ENCODE results near the gene TFPT. TPM values are rescaled to one million over a fixed set of nuclear protein-coding genes. Genes with fewer than 3 reads are reported as not detected.

The TFPT gene
- total RNA-seq, 2 experiments from 2014 or later = 27.7 to 28.1 TPM

- TF ChIP-seq CTCF (IDR thresholded peaks at IDR 0.05) = no peak
- H3K9me3 Mint-ChIP-seq = no peaks in the 10 kb centered on the region
- no peak overlapping the region for H3K4me3 Mint-ChIP-seq
- peak overlapping the region; percentile 84 for H3K27ac Mint-ChIP-seq
- ATAC-seq = no peak
- H3K36me3 Mint-ChIP-seq (ENCODE audit: low read depth) = peaks cover 47% of the 10 kb centered on the region
- no peak for DNase-seq
- intact Hi-C loops (cut with micrococcal nuclease) = no loop called here
- peaks cover 32% of the 10 kb centered on the region for H3K4me1 Mint-ChIP-seq (ENCODE audit: low read depth)
- H3K27me3 Mint-ChIP-seq = no peaks in the 10 kb centered on the region
- ChIA-PET POLR2A (interaction anchor here (1.1 to 2.7 kb wide), 4 partner anchors 10 to 38 kb away, joined by 3 to 10 read pairs (median 4); partner anchors contain the start of genes PRPF31 and TFPT), CTCF (no interaction called here)
Measured at GRCh38 chr19:54153731-54154326, 38.4 kb upstream of the TFPT start.

DNA sequence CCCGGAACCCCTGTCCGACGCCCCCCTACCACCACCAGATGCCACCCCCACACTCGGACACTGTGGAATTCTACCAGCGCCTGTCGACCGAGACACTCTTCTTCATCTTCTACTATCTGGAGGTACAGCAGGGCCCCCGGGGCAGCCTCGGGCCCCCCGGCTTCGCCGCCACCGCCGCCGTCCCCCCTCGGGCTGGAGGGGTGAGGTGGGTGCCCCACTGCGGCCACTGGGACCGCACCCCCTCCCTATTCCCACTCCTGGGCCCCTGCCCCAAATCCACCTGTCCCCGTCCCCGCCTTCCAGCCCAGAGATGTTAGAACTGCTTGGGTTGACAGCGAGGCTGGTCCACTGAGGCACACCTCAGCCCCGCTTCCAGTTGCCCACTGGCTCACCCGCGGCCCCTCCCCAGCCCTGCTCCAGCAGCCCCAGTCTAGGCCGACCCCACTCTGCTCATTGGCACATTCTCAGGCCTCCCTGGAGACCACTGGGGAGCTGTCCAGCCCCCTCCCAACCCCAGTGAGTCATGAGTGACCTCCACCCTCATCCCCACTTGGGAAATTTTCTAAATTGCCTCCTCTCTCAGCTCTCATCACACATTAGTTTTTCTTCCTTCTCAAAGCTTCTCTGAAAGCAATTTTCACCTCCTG, 37.5 kb upstream of the TFPT start:
- peak overlapping the region; percentile 63 for H3K27ac Mint-ChIP-seq
- H3K27me3 Mint-ChIP-seq = no peaks in the 10 kb centered on the region
- H3K9me3 Mint-ChIP-seq = no peaks in the 10 kb centered on the region
- no peak for ATAC-seq
- ChIA-PET POLR2A (interaction anchor here (0.9 to 2.7 kb wide), 5 partner anchors 10 to 37 kb away, joined by 3 to 10 read pairs (median 4); partner anchors contain the start of genes PRPF31 and TFPT), CTCF (no interaction called here)
- peaks cover 25% of the 10 kb centered on the region for H3K4me1 Mint-ChIP-seq (ENCODE audit: low read depth)
- intact Hi-C loops (cut with micrococcal nuclease) = no loop called here
- no peak overlapping the region for H3K4me3 Mint-ChIP-seq
- no peak for DNase-seq
- H3K36me3 Mint-ChIP-seq (ENCODE audit: low read depth) = peaks cover 47% of the 10 kb centered on the region
- no peak for TF ChIP-seq CTCF (IDR thresholded peaks at IDR 0.05)

DNA sequence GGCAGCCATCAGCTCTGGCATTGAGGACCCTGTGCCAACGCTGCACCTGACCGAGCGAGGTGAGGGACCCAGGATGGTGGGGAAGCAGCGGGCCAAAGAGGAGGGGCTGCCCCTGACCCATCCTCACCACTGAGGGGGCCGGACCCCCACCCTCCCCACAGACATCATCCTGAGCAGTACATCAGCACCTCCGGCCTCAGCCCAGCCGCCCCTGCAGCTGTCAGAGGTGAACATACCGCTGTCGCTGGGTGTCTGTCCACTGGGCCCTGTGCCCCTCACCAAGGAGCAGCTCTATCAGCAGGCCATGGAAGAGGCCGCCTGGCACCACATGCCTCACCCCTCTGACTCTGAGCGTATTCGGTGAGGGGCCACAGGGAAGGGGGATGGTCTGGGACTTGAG, 36.8 kb upstream of the TFPT start:
- intact Hi-C loops (cut with micrococcal nuclease) = no loop called here
- H3K36me3 Mint-ChIP-seq (ENCODE audit: low read depth) = peaks cover 48% of the 10 kb centered on the region
- no peak overlapping the region for H3K4me3 Mint-ChIP-seq
- peaks cover 25% of the 10 kb centered on the region for H3K4me1 Mint-ChIP-seq (ENCODE audit: low read depth)
- CTCF ChIA-PET = no interaction called here
- H3K27ac Mint-ChIP-seq = no peak overlapping the region
- ATAC-seq (no peak), DNase-seq (no peak)
- POLR2A ChIA-PET = interaction anchor here (0.9 to 2.7 kb wide), 3 partner anchors 9 to 14 kb away, joined by 3 to 10 read pairs (median 5); no protein-coding TSS in a partner anchor
- no peaks in the 10 kb centered on the region for H3K9me3 Mint-ChIP-seq
- H3K27me3 Mint-ChIP-seq = no peaks in the 10 kb centered on the region
- TF ChIP-seq CTCF (IDR thresholded peaks at IDR 0.05) = no peak

DNA sequence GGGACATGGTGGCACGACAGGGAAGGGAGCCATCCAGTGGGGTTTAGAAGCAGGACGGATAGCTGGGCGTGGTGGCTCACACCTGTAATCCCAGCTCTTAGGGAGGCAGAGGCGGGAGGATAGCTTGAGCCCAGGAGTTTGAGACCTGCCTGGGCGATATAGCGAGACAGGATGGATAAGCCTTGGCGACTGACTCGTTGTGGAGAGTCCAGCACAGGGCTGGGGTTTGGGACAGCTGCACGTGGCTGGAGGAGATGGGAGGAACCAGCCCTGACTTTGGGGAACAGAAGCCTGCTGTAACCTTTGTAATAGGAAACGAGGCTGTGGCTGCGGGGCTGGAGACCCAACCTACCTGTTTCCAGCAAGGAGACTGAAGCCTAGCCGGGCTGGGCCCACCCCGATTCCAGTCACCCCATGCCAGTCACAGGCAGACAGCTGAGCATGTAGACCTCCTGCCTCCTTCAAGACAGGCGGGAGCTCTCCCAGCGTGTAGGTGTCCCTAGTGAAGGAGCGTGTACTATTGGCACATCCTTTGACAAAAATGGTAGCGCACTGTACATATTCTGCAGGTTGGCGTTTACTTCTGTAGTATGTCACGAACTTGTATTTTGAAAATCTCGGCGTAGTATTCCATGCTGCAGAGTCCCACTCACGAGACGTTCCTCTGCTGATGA, 36.0 kb upstream of the TFPT start:
- Mint-ChIP-seq H3K4me3 (no peak overlapping the region), H3K4me1 (ENCODE audit: low read depth) (peaks cover 22% of the 10 kb centered on the region), H3K27ac (no peak overlapping the region), H3K36me3 (ENCODE audit: low read depth) (peaks cover 56% of the 10 kb centered on the region), H3K27me3 (no peaks in the 10 kb centered on the region), H3K9me3 (no peaks in the 10 kb centered on the region)
- DNase-seq (no peak), ATAC-seq (no peak)
- intact Hi-C loops (cut with micrococcal nuclease) = no loop called here
- no peak for TF ChIP-seq CTCF (IDR thresholded peaks at IDR 0.05)
- POLR2A ChIA-PET = interaction anchor here (0.6 to 2.7 kb wide), 5 partner anchors 7 to 53 kb away, joined by 3 to 10 read pairs (median 3); no protein-coding TSS in a partner anchor
- CTCF ChIA-PET = interaction anchor here (1.5 kb wide), 1 partner anchor 114 kb away, joined by 3 read pairs; no protein-coding TSS in a partner anchor

Measured in activated CD8-positive, alpha-beta T cell treated with anti-CD3 and anti-CD28 coated beads for 36 hours (primary cell).